ENCODE data around the gene APOBEC3B. TPM values are rescaled to one million over a fixed set of nuclear protein-coding genes. Genes with fewer than 3 reads are reported as not detected.
"Not testable (repeated sequence)": the region's sequence is repeated elsewhere in the genome, so short reads cannot be mapped to it uniquely, and the experiment has no call there.

Gene APOBEC3B
- total RNA-seq, 1 donor from 2014 or later = 2.4 TPM

GRCh38 chr22:39013942-39014722, 32.0 kb downstream of the APOBEC3B start, which contains the start of gene APOBEC3C:
Gene APOBEC3C, plus strand, starts transcription at chr22:39014257. Its CDS starts 106 bp downstream, at chr22:39014363.
- DNase-seq (ENCODE audit: low spot score) = no peak
- Mint-ChIP-seq H3K27me3 (ENCODE audit: low read depth) (no peaks in the 10 kb centered on the region), H3K4me1 (ENCODE audit: low read depth) (peaks cover 14% of the 10 kb centered on the region), H3K27ac (ENCODE audit: unreplicated experiment) (peak within 1 kb of the TSS; percentile 91), H3K4me3 (ENCODE audit: unreplicated experiment) (peak within 1 kb of the TSS; percentile 86), H3K36me3 (ENCODE audit: low read depth) (peaks cover 2% of the 10 kb centered on the region), H3K9me3 (ENCODE audit: low read depth) (no peaks in the 10 kb centered on the region)
- peak; percentile 39 for TF ChIP-seq CTCF (IDR thresholded peaks at IDR 0.05)

DNA sequence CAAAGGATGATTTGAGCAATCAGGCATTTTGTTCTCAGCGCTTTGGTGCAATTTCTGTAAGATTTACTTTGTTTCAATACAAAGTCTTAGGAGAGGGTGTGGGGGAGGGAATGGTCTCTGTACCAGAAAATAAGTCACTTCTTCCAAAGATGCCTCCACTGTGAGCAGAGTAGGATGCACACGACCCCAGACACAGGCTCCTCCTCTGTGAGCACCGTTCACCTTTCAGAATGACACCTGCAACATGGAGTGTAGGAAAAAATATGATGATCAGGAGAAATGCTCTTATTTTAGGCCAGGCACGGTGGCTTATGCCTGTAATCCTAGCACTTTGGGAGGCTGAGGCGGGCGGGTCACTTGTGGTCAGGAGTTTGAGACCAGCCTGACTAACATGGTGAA, 32.6 kb downstream of the APOBEC3B start:
- H3K9me3 Mint-ChIP-seq (ENCODE audit: low read depth); H3K36me3 Mint-ChIP-seq (ENCODE audit: low read depth); H3K27me3 Mint-ChIP-seq (ENCODE audit: low read depth); DNase-seq (ENCODE audit: low spot score): not testable (repeated sequence)
- H3K4me1 Mint-ChIP-seq (ENCODE audit: low read depth) = peaks cover 14% of the 10 kb centered on the region
- H3K4me3 Mint-ChIP-seq (ENCODE audit: unreplicated experiment) = peak overlapping the region; percentile 86
- H3K27ac Mint-ChIP-seq (ENCODE audit: unreplicated experiment) = peak overlapping the region; percentile 91

DNA sequence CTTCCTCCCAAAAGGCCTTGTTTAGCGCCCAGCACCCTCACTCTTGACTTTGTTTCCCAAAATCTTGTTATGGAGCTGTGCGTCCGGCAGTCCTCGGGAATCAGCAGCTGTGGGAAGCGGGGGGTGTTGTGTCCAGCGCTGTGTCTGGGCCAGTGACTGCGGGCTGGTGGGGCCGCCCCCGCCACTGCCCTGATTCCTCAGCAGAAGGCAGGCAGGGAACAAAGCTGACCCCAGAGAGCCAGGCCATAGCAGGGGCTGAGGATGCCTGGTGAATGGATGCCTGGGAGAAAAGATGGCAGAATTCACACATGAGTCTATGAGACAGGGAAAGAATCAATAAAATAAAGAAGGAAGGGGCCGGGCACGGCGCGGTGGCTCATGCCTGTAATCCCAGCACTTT, 34.4 kb downstream of the APOBEC3B start:
- DNase-seq (ENCODE audit: low spot score) = no peak
- Mint-ChIP-seq H3K4me3 (ENCODE audit: unreplicated experiment) (no peak overlapping the region), H3K27ac (ENCODE audit: unreplicated experiment) (no peak overlapping the region), H3K27me3 (ENCODE audit: low read depth) (no peaks in the 10 kb centered on the region), H3K9me3 (ENCODE audit: low read depth) (no peaks in the 10 kb centered on the region), H3K36me3 (ENCODE audit: low read depth) (peaks cover 2% of the 10 kb centered on the region), H3K4me1 (ENCODE audit: low read depth) (peaks cover 22% of the 10 kb centered on the region)
- no peak for TF ChIP-seq CTCF (IDR thresholded peaks at IDR 0.05)

GRCh38 chr22:39017596-39018365, 35.6 kb downstream of the APOBEC3B start:
- no peak for DNase-seq (ENCODE audit: low spot score)
- Mint-ChIP-seq H3K27ac (ENCODE audit: unreplicated experiment) (no peak overlapping the region), H3K4me1 (ENCODE audit: low read depth) (peaks cover 25% of the 10 kb centered on the region), H3K4me3 (ENCODE audit: unreplicated experiment) (no peak overlapping the region), H3K27me3 (ENCODE audit: low read depth) (no peaks in the 10 kb centered on the region), H3K36me3 (ENCODE audit: low read depth) (peaks cover 2% of the 10 kb centered on the region), H3K9me3 (ENCODE audit: low read depth) (no peaks in the 10 kb centered on the region)
- no peak for TF ChIP-seq CTCF (IDR thresholded peaks at IDR 0.05)

GRCh38 chr22:39020021-39020651, 38.0 kb downstream of the APOBEC3B start:
- peaks cover 12% of the 10 kb centered on the region for H3K4me1 Mint-ChIP-seq (ENCODE audit: low read depth)
- H3K27ac Mint-ChIP-seq (ENCODE audit: unreplicated experiment) = peak overlapping the region; percentile 53
- H3K27me3 Mint-ChIP-seq (ENCODE audit: low read depth); H3K9me3 Mint-ChIP-seq (ENCODE audit: low read depth); H3K36me3 Mint-ChIP-seq (ENCODE audit: low read depth); DNase-seq (ENCODE audit: low spot score): not testable (repeated sequence)
- H3K4me3 Mint-ChIP-seq (ENCODE audit: unreplicated experiment) = peak overlapping the region; percentile 27

Data from chondrocyte (in vitro differentiated cells).